H1 (cell line): ENCODE data around the gene KPNA4. TPM values are rescaled to one million over a fixed set of nuclear protein-coding genes. Genes with fewer than 3 reads are reported as not detected.
A peak's percentile ranks its signal among the peaks of the same experiment; 100 is the strongest.

Experiments
- ATF2 ChIP-seq: IDR thresholded peaks from 2 replicates; pipeline ENCODE4 v1.6.1; 2012; ENCODE audit warnings: low read length, inconsistent platforms
- BACH1 ChIP-seq: IDR thresholded peaks from 2 replicates; pipeline ENCODE4 v1.6.1; 2012; ENCODE audit warnings: low read length, improper control_type of control experiment
- CBX8 ChIP-seq: fragments of 300-800, 300-1000 bp; sonication (generic); IDR thresholded peaks from 2 replicates; pipeline ENCODE4 v1.7.1; 2016; ENCODE audit warnings: low read depth, low read length, borderline replicate concordance
- CHD1 ChIP-seq: IDR thresholded peaks from 2 replicates; pipeline ENCODE4 v1.6.1; 2012; ENCODE audit warnings: low read depth, low read length, improper control_type of control experiment
- GABPA ChIP-seq: IDR thresholded peaks from 2 replicates; pipeline ENCODE4 v1.6.1; 2011; ENCODE audit warnings: mild to moderate bottlenecking, low read length, moderate library complexity, borderline replicate concordance; ENCODE audit not compliant: insufficient read depth
- HDAC2 ChIP-seq, 2 experiments: fragments of 300-600 bp in 1 of 2; sonication (generic) in 1 of 2; IDR thresholded peaks; 2 replicates each; pipeline ENCODE4 v1.6.1; 2011 to 2012; ENCODE audit warnings: low read depth in 2 of 2, low read length in 2 of 2, mild to moderate bottlenecking in 2 of 2, moderate library complexity in 2 of 2, borderline replicate concordance in 1 of 2, inconsistent platforms in 1 of 2
- JUND ChIP-seq: IDR thresholded peaks from 2 replicates; pipeline ENCODE4 v1.6.1; 2011; ENCODE audit warnings: mild to moderate bottlenecking, improper control_type of control experiment, low read length
- KDM1A ChIP-seq: fragments of 200-600, 300-600 bp; sonication (generic); IDR thresholded peaks from 2 replicates; pipeline ENCODE4 v1.7.1; 2016; ENCODE audit warnings: mild to moderate bottlenecking, low read length, borderline replicate concordance
- KDM4A ChIP-seq: IDR thresholded peaks from one replicate; pipeline ENCODE4 v1.7.1; 2012; ENCODE audit warnings: low read depth, mild to moderate bottlenecking, moderate library complexity, low read length, inconsistent platforms; ENCODE audit not compliant: severe bottlenecking
- KDM5A ChIP-seq: fragments of 200-600 bp; IDR thresholded peaks from 2 replicates; pipeline ENCODE4 v1.7.1; 2012; ENCODE audit warnings: mild to moderate bottlenecking, low read length, inconsistent platforms, mixed read lengths
- MAX ChIP-seq: IDR thresholded peaks from 2 replicates; pipeline ENCODE4 v1.6.1; 2012; ENCODE audit warnings: inconsistent platforms
- SP1 ChIP-seq: IDR thresholded peaks from 2 replicates; pipeline ENCODE4 v1.6.1; 2011; ENCODE audit warnings: low read depth, low read length
- TAF1 ChIP-seq: IDR thresholded peaks from 2 replicates; pipeline ENCODE4 v1.6.1; 2011; ENCODE audit warnings: mild to moderate bottlenecking, low read depth, low read length
- TAF7 ChIP-seq: optimal IDR thresholded peaks from 2 replicates; pipeline ENCODE3; 2011; ENCODE audit warnings: low read depth, mild to moderate bottlenecking, inconsistent platforms, low read length, moderate library complexity, borderline replicate concordance
- YY1 ChIP-seq: IDR thresholded peaks from 2 replicates; pipeline ENCODE4 v1.6.1; 2011; ENCODE audit warnings: low read depth, mild to moderate bottlenecking, low read length
- polyA plus RNA-seq, 7 experiments: library from polyadenylated mRNA; depleted of rRNA in 3 of 7; stranded (reverse) in 5 of 7; unstranded in 2 of 7; fragments of >200 nt in 5 of 7; fragments of 200-250 nt in 2 of 7; gene quantifications; 1 replicate in 5 of 7; 2 replicates in 1 of 7; 4 replicates in 1 of 7; pipeline versions ENCODE4 v1.2.1 to v1.2.3, GENCODE V29; 2011 to 2013; ENCODE audit warnings: missing spikeins in 2 of 7, mixed read lengths in 2 of 7
- total RNA-seq: library from RNA; stranded (reverse); fragmentation: NEBNext Ultra II Directional; extraction: Animal tissue kit (Norgen Biotek cat#: 25700); gene quantifications from 2 replicates; pipeline ENCODE4 v1.2.1, GENCODE V29; 2021

KPNA4 gene
- total and polyA plus RNA-seq, 2 of the 8 experiments (the other 6 are each of a cell fraction or from before 2014, with no cell fraction given) = 13.2 to 81.9 TPM

GRCh38 chr3:160448845-160449635, 116.3 kb downstream of the KPNA4 start (continued):
- 0 out of 2 replicates have a peak, but pooled peaks have one; percentile 29 for TF ChIP-seq ATF2
- TF ChIP-seq CHD1 = 0 out of 2 replicates have a peak, but pooled peaks have one; percentile 28
- no peak for TF ChIP-seq CBX8
- peak in 1 of 2 experiments; percentile 42; a peak in 2 of 4 replicates for TF ChIP-seq HDAC2 (IDR thresholded peaks at IDR 0.05; ENCODE audit: borderline replicate concordance in 1 of 2, low read depth in 2 of 2, low read length in 2 of 2)
- TF ChIP-seq SP1 = no peak
- TF ChIP-seq MAX = no peak
- no peak for TF ChIP-seq TAF1
- TF ChIP-seq BACH1 = no peak
- peak; percentile 83 for TF ChIP-seq YY1
- TF ChIP-seq KDM4A = peak; percentile 78
- peak; percentile 16; the same call in 1 of the 2 replicates for TF ChIP-seq JUND
- peak; percentile 98 for TF ChIP-seq KDM1A
- peak; percentile 12 for TF ChIP-seq TAF7
- TF ChIP-seq KDM5A = 0 out of 2 replicates have a peak, but pooled peaks have one; percentile 22
- TF ChIP-seq GABPA = no peak
